B cell (primary cell): ENCODE results near the gene DGKZ. TPM values are rescaled to one million over a fixed set of nuclear protein-coding genes. Genes with fewer than 3 reads are reported as not detected.

ENCODE experiments used
- ATAC-seq: fragments of 200-7000 bp; cut with Tn5 transposase; one replicate; pipeline ENCODE4 v1.10.0; 2021; ENCODE audit warnings: low read depth, mild to moderate bottlenecking, moderate number of reproducible peaks, moderate library complexity
- CTCF ChIA-PET: fragments of 350-600 bp; sonication (Branson Sonifier 250); formaldehyde crosslinking; loops from one replicate; lab custom pipeline; 2021; ENCODE audit warnings: antibody characterized with exemption, inconsistent platforms; lab: Charles Lee
- POLR2A ChIA-PET: fragments of 350-600 bp; sonication (Branson Sonifier 250); formaldehyde crosslinking; loops from one replicate; lab custom pipeline; 2021; ENCODE audit warnings: antibody characterized with exemption; lab: Charles Lee
- DNase-seq: peaks from one replicate; pipeline ENCODE4 v3.0.0; 2013
- H2AFZ ChIP-seq: 2 replicates; pipeline ENCODE4 v1.6.1; 2012; ENCODE audit warnings: mild to moderate bottlenecking, low read depth, low read length; ENCODE audit not compliant: insufficient read depth, poor library complexity, severe bottlenecking
- H3K27ac ChIP-seq, 2 donors: 1 replicate in 1 of 2; 2 replicates in 1 of 2; pipeline ENCODE4 v1.5.1; 2012 to 2013; ENCODE audit warnings: low read length in 2 of 2, mild to moderate bottlenecking in 2 of 2, moderate library complexity in 1 of 2
- H3K27me3 ChIP-seq, 4 experiments: fragments of 200-600 bp in 1 of 4; sonication (generic) in 1 of 4; replicated peaks in 1 of 4; 1 replicate in 2 of 4; 2 replicates in 2 of 4; pipeline versions ENCODE4 v1.6.1 to v1.7.0; 2013 to 2016; ENCODE audit warnings: low read length in 3 of 4, mild to moderate bottlenecking in 2 of 4, mixed read lengths in 1 of 4, moderate library complexity in 1 of 4; ENCODE audit not compliant: insufficient read depth in 4 of 4, control insufficient read depth in 3 of 4; ENCODE audit errors: control extremely low read depth in 1 of 4
- H3K36me3 ChIP-seq, 2 experiments: replicated peaks in 1 of 2; 1 replicate in 1 of 2; 2 replicates in 1 of 2; pipeline versions ENCODE4 v1.6.1 to v1.7.1; 2013; ENCODE audit warnings: low read length in 1 of 2; ENCODE audit not compliant: insufficient read depth in 2 of 2, control insufficient read depth in 1 of 2; ENCODE audit errors: control extremely low read depth in 1 of 2, extremely low read depth in 1 of 2
- H3K4me1 ChIP-seq, 2 donors: fragments of 200-600 bp in 1 of 2; sonication (generic) in 1 of 2; 1 replicate in 1 of 2; 2 replicates in 1 of 2; pipeline versions ENCODE4 v1.5.1 to v1.6.1; 2013 to 2017; ENCODE audit warnings: low read length in 2 of 2; ENCODE audit not compliant: control insufficient read depth in 2 of 2, insufficient read depth in 2 of 2
- H3K4me2 ChIP-seq: replicated peaks from 2 replicates; pipeline ENCODE3; 2012; ENCODE audit warnings: mild to moderate bottlenecking, low read depth, low read length; ENCODE audit not compliant: poor library complexity, severe bottlenecking
- H3K4me3 ChIP-seq, 5 experiments: fragments of 200-600 bp in 1 of 5; sonication (generic) in 1 of 5; 1 replicate in 3 of 5; 2 replicates in 2 of 5; pipeline versions ENCODE4 v1.5.1 to v1.7.0; 2011 to 2016; ENCODE audit warnings: low read length in 4 of 5, mild to moderate bottlenecking in 4 of 5, low read depth in 2 of 5, control low read depth in 1 of 5, moderate library complexity in 1 of 5; ENCODE audit not compliant: insufficient read depth in 1 of 5; ENCODE audit errors: control extremely low read depth in 1 of 5, extremely low read depth in 1 of 5
- H3K79me2 ChIP-seq: fragments of 200-600 bp; sonication (generic); one replicate; pipeline ENCODE4 v1.6.0; 2016; ENCODE audit warnings: low read length; ENCODE audit not compliant: control insufficient read depth, insufficient read depth
- H3K9ac ChIP-seq: fragments of 200-600 bp; sonication (generic); 2 replicates; pipeline ENCODE4 v1.6.1; 2017; ENCODE audit warnings: mild to moderate bottlenecking, low read length, moderate library complexity
- H3K9me3 ChIP-seq, 3 donors: one replicate each; pipeline versions ENCODE4 v1.6.1 to v1.7.1; 2013; ENCODE audit warnings: low read length in 2 of 3; ENCODE audit not compliant: control insufficient read depth in 2 of 3, insufficient read depth in 1 of 3; ENCODE audit errors: control extremely low read depth in 1 of 3
- H4K20me1 ChIP-seq: 2 replicates; pipeline ENCODE4 v1.6.0; 2012; ENCODE audit warnings: mild to moderate bottlenecking, low read length; ENCODE audit not compliant: insufficient read depth, control insufficient read depth, poor library complexity, severe bottlenecking
- H3K27ac Mint-ChIP-seq: one replicate; pipeline ENCODE4 v1.8.0; 2021; ENCODE audit warnings: mixed read lengths
- H3K27me3 Mint-ChIP-seq: one replicate; pipeline ENCODE4 v1.8.0; 2021; ENCODE audit warnings: mixed read lengths
- H3K4me1 Mint-ChIP-seq: one replicate; pipeline ENCODE4 v1.8.0; 2021; ENCODE audit warnings: mixed read lengths
- H3K4me3 Mint-ChIP-seq: one replicate; pipeline ENCODE4 v1.8.0; 2021; ENCODE audit warnings: mixed read lengths
- H3K9me3 Mint-ChIP-seq: one replicate; pipeline ENCODE4 v1.8.0; 2022; ENCODE audit warnings: mixed read lengths; ENCODE audit not compliant: insufficient read depth
- CTCF ChIP-seq: fragments of 200-600 bp; IDR thresholded peaks from one replicate; pipeline ENCODE4 v1.8.0; 2022; ENCODE audit warnings: antibody characterized with exemption, mild to moderate bottlenecking
- EZH2 ChIP-seq: IDR thresholded peaks from 2 replicates; pipeline ENCODE4 v1.6.1; 2012; ENCODE audit warnings: borderline replicate concordance, low read depth, mild to moderate bottlenecking, moderate library complexity, low read length; ENCODE audit not compliant: insufficient read depth, poor library complexity, severe bottlenecking
- WGBS: methylation state at CpG from one replicate; pipeline ENCODE4 v1.1.5; 2013; ENCODE audit warnings: missing lambda C conversion rate; ENCODE audit not compliant: insufficient coverage; 5-methylcytosine and 5-hydroxymethylcytosine counted together
- intact Hi-C: fragments of 100-400 bp; cut with micrococcal nuclease; formaldehyde crosslinking; loops from one replicate; pipeline ENCODE4 v1.10.0; 2022
- polyA plus RNA-seq: library from polyadenylated mRNA; depleted of rRNA; stranded (reverse); fragments of >200 nt; gene quantifications from 2 replicates; pipeline ENCODE4 v1.2.3, GENCODE V29; 2012
- total RNA-seq, 2 donors: library from RNA; stranded (reverse); fragments of 120-200 nt in 1 of 2; gene quantifications; 1 replicate in 1 of 2; 2 replicates in 1 of 2; pipeline versions ENCODE4 v1.2.3 to v1.2.4, GENCODE V29; 2013 to 2022

Gene DGKZ
- total and polyA plus RNA-seq, 2 donors (not counting 1 experiment from before 2014, with no cell fraction given) = 56.6 to 79.5 TPM

- peak overlapping the region; percentile 72 for H2AFZ ChIP-seq
- 4% methylated on average over 61 of the region's 63 CpGs for WGBS
- peaks cover 38 to 51% of the 10 kb centered on the region in 2 donors for H3K4me1 ChIP-seq
- peak overlapping the region; percentile 58 to 88 (median 78) for H3K4me3 ChIP-seq
- Mint-ChIP-seq H3K4me3 (peak overlapping the region; percentile 85), H3K4me1 (peaks cover 55% of the 10 kb centered on the region), H3K9me3 (no peaks in the 10 kb centered on the region), H3K27me3 (no peaks in the 10 kb centered on the region), H3K27ac (peak overlapping the region; percentile 75)
- ATAC-seq (no peak), DNase-seq (peak; percentile 53)
- no peaks in the 10 kb centered on the region for H3K9me3 ChIP-seq
- H4K20me1 ChIP-seq = peaks cover 43% of the 10 kb centered on the region
- TF ChIP-seq CTCF (no peak), EZH2 (no peak)
- H3K27me3 ChIP-seq = peaks cover 0 to 5% (median 0%) of the 10 kb centered on the region in 4 experiments
- POLR2A ChIA-PET = interaction anchor here (0.5 kb wide), 1 partner anchor 227 kb away, joined by 4 read pairs; no protein-coding TSS in a partner anchor
- peak overlapping the region; percentile 97 for H3K4me2 ChIP-seq
- peaks cover 0 to under 1% of the 10 kb centered on the region in 2 experiments for H3K36me3 ChIP-seq
- intact Hi-C loops = loop anchor here (1.0 to 5.0 kb wide), 6 partner anchors 20 to 543 kb away; partner anchors contain the start of genes ATG13, HARBI1, MDK and PEX16
- H3K79me2 ChIP-seq = peaks cover 62% of the 10 kb centered on the region
- H3K27ac ChIP-seq = peak overlapping the region in 1 of 2 donors; percentile 64
- CTCF ChIA-PET = interaction anchor here (0.6 to 2.4 kb wide), 7 partner anchors 12 to 680 kb away, joined by 3 to 10 read pairs (median 4); no protein-coding TSS in a partner anchor
- H3K9ac ChIP-seq = peak overlapping the region; percentile 82
These were observed 511 bp downstream of the DGKZ start for GRCh38 chr11:46347637-46348311.
